PFSK-1 (cell line): Measurements from ENCODE around the gene DMAC1.

ENCODE experiments used
- FOXP2 ChIP-seq: optimal IDR thresholded peaks from 2 replicates; pipeline ENCODE3; 2011; ENCODE audit warnings: borderline replicate concordance, control low read depth, inconsistent platforms; ENCODE audit not compliant: insufficient read depth; ENCODE audit errors: extremely low read length, extremely low read depth
- POLR2AphosphoS5 ChIP-seq: IDR thresholded peaks from 2 replicates; pipeline ENCODE4 v1.6.1; 2012; ENCODE audit warnings: low read depth, mild to moderate bottlenecking, control low read depth, low read length, moderate library complexity
- SIN3A ChIP-seq: IDR thresholded peaks from 2 replicates; pipeline ENCODE4 v1.6.1; 2012; ENCODE audit warnings: mild to moderate bottlenecking, low read length, moderate library complexity, borderline replicate concordance; ENCODE audit not compliant: insufficient read depth
- TAF1 ChIP-seq: IDR thresholded peaks from 2 replicates; pipeline ENCODE4 v1.6.1; 2012; ENCODE audit warnings: low read length, control low read depth, borderline replicate concordance; ENCODE audit not compliant: insufficient read depth
- TF ChIP-seq, protein P1 (sequence below), 2 experiments: IDR thresholded peaks; 2 replicates each; pipeline versions ENCODE4 v1.6.1 to v1.8.0; 2011 to 2012; ENCODE audit warnings: low read depth in 2 of 2, low read length in 2 of 2, control low read depth in 1 of 2, inconsistent platforms in 1 of 2, mild to moderate bottlenecking in 1 of 2, moderate library complexity in 1 of 2; ENCODE audit not compliant: insufficient read depth in 1 of 2

DMAC1 gene

DNA sequence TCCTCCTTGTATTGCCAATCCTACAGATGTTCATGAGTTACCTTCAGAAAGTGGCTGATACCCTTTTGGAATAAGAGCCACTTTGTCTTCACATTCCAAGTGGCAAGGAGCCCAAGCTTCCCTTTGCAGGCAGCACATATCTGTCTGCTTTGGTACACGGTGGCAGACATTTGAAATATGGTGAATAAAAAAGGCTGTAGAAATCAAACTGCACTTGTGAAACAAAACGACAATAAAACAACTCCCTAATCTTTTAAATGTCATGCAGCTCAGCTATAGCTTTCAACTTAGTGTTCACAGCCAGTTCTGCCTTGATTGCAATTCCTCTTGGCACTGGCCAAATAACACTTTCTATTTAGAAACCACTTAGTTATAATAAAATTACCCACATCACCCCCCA lies 35.0 kb upstream of the DMAC1 start:
- TF ChIP-seq POLR2AphosphoS5 (no peak), SIN3A (no peak), FOXP2 (no peak), TAF1 (no peak)
- TF ChIP-seq, protein P1, sequence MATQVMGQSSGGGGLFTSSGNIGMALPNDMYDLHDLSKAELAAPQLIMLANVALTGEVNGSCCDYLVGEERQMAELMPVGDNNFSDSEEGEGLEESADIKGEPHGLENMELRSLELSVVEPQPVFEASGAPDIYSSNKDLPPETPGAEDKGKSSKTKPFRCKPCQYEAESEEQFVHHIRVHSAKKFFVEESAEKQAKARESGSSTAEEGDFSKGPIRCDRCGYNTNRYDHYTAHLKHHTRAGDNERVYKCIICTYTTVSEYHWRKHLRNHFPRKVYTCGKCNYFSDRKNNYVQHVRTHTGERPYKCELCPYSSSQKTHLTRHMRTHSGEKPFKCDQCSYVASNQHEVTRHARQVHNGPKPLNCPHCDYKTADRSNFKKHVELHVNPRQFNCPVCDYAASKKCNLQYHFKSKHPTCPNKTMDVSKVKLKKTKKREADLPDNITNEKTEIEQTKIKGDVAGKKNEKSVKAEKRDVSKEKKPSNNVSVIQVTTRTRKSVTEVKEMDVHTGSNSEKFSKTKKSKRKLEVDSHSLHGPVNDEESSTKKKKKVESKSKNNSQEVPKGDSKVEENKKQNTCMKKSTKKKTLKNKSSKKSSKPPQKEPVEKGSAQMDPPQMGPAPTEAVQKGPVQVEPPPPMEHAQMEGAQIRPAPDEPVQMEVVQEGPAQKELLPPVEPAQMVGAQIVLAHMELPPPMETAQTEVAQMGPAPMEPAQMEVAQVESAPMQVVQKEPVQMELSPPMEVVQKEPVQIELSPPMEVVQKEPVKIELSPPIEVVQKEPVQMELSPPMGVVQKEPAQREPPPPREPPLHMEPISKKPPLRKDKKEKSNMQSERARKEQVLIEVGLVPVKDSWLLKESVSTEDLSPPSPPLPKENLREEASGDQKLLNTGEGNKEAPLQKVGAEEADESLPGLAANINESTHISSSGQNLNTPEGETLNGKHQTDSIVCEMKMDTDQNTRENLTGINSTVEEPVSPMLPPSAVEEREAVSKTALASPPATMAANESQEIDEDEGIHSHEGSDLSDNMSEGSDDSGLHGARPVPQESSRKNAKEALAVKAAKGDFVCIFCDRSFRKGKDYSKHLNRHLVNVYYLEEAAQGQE (IDR thresholded peaks at IDR 0.05; ENCODE audit: insufficient read depth in 1 of 2, low read depth in 2 of 2, low read length in 2 of 2): no peak

DNA sequence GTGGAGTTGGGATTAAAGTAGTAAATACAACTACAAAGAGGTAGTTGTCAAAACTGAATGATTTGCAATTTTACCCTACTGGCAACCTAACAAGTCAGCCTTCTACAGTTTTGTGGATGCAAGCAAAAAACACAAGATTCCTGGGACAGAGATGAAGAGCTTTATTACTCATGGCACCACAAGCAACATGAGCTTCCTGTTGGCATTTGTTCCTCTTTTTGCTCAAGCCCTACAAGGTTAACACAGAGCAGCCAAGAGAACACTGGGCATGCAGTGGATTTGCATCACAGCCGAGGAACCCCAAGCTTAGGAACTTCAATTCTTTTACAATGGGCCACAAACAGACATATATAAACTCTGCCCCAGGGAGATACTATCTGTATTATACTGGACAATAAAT lies 28.8 kb upstream of the DMAC1 start:
- TF ChIP-seq FOXP2: no peak
- no peak for TF ChIP-seq POLR2AphosphoS5
- no peak for TF ChIP-seq TAF1
- TF ChIP-seq, protein P1 (IDR thresholded peaks at IDR 0.05; ENCODE audit: insufficient read depth in 1 of 2, low read depth in 2 of 2, low read length in 2 of 2): no peak
- TF ChIP-seq SIN3A: no peak

DNA sequence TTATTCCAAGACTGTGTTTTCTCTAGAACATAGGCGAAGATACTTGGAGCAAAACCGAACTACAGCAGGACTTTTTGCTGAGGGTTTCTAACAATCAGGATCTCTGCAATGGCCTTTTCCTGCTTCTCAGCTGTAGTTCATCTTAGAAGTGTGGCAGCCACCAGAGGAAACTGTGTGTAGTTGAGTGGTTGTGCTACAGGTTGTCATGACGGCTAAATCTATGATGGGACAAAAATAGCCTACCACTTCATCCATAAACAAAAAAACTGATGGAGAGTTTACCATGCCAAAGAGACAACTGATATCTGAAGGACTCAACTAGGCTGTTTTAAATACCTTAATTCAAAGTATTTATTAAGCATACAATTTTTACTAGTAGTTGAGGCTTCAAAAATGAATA lies 28.2 kb upstream of the DMAC1 start:
- TF ChIP-seq, protein P1 (IDR thresholded peaks at IDR 0.05; ENCODE audit: insufficient read depth in 1 of 2, low read depth in 2 of 2, low read length in 2 of 2): no peak
- TF ChIP-seq POLR2AphosphoS5 (no peak), SIN3A (no peak), FOXP2 (no peak), TAF1 (no peak)

DNA sequence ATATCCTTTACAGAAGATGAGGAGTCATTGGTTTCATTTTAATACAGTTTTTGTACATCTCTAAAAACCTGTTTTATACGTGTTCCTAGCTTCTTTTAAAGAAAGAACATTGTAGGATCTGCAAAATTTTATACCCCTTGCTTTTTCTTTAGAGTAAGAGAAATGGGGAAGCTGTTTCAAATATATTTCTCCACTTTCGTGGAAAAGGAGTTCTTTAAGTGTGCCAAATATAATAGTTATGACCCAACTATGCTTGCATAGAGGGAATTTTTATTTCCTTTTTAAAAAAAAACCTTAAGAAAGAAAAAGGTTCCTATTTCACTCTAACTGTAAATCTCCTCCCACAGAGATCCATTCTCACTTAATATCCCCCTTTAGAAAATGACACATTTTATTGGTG lies 27.5 kb upstream of the DMAC1 start:
- no peak for TF ChIP-seq FOXP2
- TF ChIP-seq, protein P1 (IDR thresholded peaks at IDR 0.05; ENCODE audit: insufficient read depth in 1 of 2, low read depth in 2 of 2, low read length in 2 of 2): no peak
- no peak for TF ChIP-seq POLR2AphosphoS5
- no peak for TF ChIP-seq TAF1
- no peak for TF ChIP-seq SIN3A

DNA sequence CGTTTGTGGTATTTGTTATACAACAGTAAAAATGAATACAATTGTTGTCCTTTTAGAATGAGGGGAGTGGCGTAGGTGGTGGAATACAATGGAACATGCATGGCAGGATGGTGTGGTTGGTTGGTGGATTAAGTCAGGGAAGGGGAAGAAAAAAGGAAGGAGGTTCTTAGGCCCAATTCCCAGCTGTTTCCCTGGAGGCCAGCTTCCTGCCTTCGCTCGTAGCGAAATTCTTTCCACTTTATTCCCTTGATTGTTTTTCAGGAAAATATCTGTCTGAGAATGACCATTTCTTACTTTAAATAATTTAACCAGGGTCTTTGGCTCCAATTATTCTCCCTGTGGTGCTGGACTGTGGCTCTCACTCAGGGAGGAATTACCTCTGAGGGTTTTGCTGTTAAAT lies 24.1 kb upstream of the DMAC1 start:
- no peak for TF ChIP-seq SIN3A
- no peak for TF ChIP-seq POLR2AphosphoS5
- TF ChIP-seq, protein P1 (IDR thresholded peaks at IDR 0.05; ENCODE audit: insufficient read depth in 1 of 2, low read depth in 2 of 2, low read length in 2 of 2): no peak
- TF ChIP-seq TAF1: no peak
- no peak for TF ChIP-seq FOXP2
